ENCODE measurements around the gene BRD1. TPM values are rescaled to one million over a fixed set of nuclear protein-coding genes. Genes with fewer than 3 reads are reported as not detected.
A peak's percentile ranks its signal among the peaks of the same experiment; 100 is the strongest.

The BRD1 gene
- total and polyA plus RNA-seq, 2 donors, result 18.2 to 43.6 TPM

DNA sequence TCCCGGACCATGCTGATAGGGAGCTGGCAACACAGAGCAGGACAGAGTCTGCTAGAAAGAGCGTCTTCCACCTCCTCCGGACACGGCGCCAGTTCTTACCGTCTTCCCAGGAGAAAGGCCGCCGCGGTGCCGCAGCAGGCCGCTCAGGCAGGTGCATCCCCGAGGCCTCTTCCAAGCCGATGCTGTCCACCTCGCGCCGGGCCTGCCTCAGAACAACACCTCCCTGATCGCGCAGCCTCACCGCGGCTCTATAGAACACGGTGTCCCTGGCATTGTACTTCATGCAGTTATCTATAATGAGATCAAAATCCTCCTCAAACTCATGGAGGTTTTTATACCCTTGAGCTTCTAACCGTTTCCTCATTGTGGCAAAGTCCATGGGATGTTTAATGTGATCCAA is 30.0 kb downstream of the BRD1 start:
- WGBS, result 98% methylated on average over 22 of the region's 22 CpGs
- H3K4me3 ChIP-seq (ENCODE audit: low read length in 2 of 2), result no peak overlapping the region
- peaks cover 0 to 4% of the 10 kb centered on the region in 2 donors for H3K9me3 ChIP-seq (ENCODE audit: control insufficient read depth in 2 of 2, insufficient read depth in 1 of 2, low read length in 1 of 2)
- H3K27ac ChIP-seq (ENCODE audit: low read depth in 1 of 2, low read length in 1 of 2), result no peak overlapping the region
- H3K36me3 ChIP-seq (ENCODE audit: control insufficient read depth in 2 of 2, insufficient read depth in 2 of 2, low read length in 1 of 2), result peaks cover 74 to 92% of the 10 kb centered on the region in 2 donors
- no peaks in the 10 kb centered on the region for H3K27me3 ChIP-seq (ENCODE audit: control insufficient read depth in 2 of 2, insufficient read depth in 1 of 2, low read length in 1 of 2)
- peaks cover 4 to 15% of the 10 kb centered on the region in 2 donors for H3K4me1 ChIP-seq (ENCODE audit: control insufficient read depth in 2 of 2, insufficient read depth in 2 of 2, low read length in 2 of 2)
- DNase-seq (ENCODE audit: low read depth in 6 of 9, low spot score in 9 of 9), result no peak

DNA sequence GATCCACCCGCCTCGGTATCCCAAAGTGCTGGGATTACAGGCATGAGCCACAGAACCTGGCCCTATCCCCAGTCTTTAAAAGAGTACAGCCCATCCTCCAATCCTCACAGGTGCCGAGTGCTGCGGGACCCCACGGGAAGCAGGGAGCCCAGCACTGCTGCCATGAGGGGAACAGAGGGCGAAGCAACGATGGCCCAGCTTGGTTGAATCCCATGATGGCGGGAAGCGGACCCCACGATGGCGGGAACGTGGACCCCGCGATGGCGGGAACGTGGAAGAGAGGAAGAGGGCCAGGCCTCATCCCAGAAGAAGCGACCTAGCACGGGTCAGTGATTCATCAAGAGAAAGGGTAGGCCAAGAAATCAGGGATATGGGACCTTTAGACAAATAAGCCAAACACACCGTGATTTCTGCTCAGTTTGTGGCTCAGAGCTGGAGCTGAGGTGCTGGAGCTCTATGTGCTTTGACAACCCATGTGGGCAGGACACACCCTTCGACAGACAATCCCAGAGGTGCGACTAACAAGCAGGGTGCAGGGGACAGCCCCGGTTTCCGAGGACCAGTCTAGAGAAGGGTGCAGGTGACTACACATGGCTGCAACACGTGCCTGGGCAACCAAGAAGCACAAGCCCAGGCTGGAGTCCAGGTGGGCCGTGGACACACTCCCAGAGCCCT is 30.9 kb downstream of the BRD1 start:
- peaks cover 3 to 20% of the 10 kb centered on the region in 2 donors for H3K4me1 ChIP-seq (ENCODE audit: control insufficient read depth in 2 of 2, insufficient read depth in 2 of 2, low read length in 2 of 2)
- no peak overlapping the region for H3K27ac ChIP-seq (ENCODE audit: low read depth in 1 of 2, low read length in 1 of 2)
- WGBS, result 98% methylated on average over 25 of the region's 25 CpGs
- H3K9me3 ChIP-seq (ENCODE audit: control insufficient read depth in 2 of 2, insufficient read depth in 1 of 2, low read length in 1 of 2), result peaks cover 0 to 4% of the 10 kb centered on the region in 2 donors
- no peak overlapping the region for H3K4me3 ChIP-seq (ENCODE audit: low read length in 2 of 2)
- H3K36me3 ChIP-seq (ENCODE audit: control insufficient read depth in 2 of 2, insufficient read depth in 2 of 2, low read length in 1 of 2), result peaks cover 81 to 97% of the 10 kb centered on the region in 2 donors
- H3K27me3 ChIP-seq (ENCODE audit: control insufficient read depth in 2 of 2, insufficient read depth in 1 of 2, low read length in 1 of 2), result no peaks in the 10 kb centered on the region
- DNase-seq (ENCODE audit: low read depth in 6 of 9, low spot score in 9 of 9), result no peak

DNA sequence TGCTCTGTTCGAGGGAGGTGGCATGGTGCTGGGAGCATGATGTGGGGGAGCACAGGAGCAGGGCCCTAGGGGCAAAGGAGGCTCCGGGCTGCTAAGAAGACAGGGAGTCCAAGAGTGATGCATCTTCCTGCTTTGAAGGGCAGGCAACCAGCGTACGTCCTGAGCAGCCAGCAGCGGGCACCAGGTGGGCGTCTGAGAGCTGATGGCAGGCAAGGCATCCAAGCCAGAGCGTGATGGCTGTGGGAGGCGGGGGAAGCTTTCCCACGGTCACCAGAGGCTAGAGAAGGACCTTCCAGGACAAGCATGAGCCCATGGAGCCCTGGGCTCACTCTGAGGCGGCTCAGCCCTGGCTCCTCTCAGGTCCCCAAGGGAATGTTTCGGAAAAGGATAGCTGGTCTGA is 32.2 kb downstream of the BRD1 start:
- H3K4me3 ChIP-seq (ENCODE audit: low read length in 2 of 2), result no peak overlapping the region
- peaks cover 0 to 30% of the 10 kb centered on the region in 2 donors for H3K4me1 ChIP-seq (ENCODE audit: control insufficient read depth in 2 of 2, insufficient read depth in 2 of 2, low read length in 2 of 2)
- peaks cover 84 to 95% of the 10 kb centered on the region in 2 donors for H3K36me3 ChIP-seq (ENCODE audit: control insufficient read depth in 2 of 2, insufficient read depth in 2 of 2, low read length in 1 of 2)
- 97% methylated on average over 11 of the region's 11 CpGs for WGBS
- H3K9me3 ChIP-seq (ENCODE audit: control insufficient read depth in 2 of 2, insufficient read depth in 1 of 2, low read length in 1 of 2), result peaks cover 0 to 4% of the 10 kb centered on the region in 2 donors
- DNase-seq (ENCODE audit: low read depth in 6 of 9, low spot score in 9 of 9), result no peak
- H3K27me3 ChIP-seq (ENCODE audit: control insufficient read depth in 2 of 2, insufficient read depth in 1 of 2, low read length in 1 of 2), result no peaks in the 10 kb centered on the region
- peak overlapping the region in 1 of 2 donors; percentile 10 for H3K27ac ChIP-seq (ENCODE audit: low read depth in 1 of 2, low read length in 1 of 2)

DNA sequence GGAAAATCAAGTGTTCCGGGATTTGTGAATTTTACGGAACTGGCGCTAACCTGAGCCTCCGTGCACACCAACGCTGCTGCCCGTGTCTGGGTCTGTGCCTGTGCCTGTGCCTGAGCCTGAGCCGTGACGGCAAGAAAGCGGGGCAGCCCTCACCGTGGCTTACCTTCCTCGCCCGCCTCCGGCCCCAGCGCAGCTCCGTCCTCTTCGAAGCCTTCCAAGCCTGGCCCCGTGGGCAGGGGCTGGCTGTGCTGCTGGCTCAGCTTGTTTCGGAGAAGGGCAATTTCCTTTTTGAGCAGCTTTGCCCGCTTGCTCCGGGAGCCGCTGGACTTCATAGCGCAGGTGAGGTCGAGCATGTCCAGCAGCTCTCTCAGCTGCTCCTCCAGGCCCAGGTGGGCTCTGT is 33.8 kb downstream of the BRD1 start:
- no peak for DNase-seq (ENCODE audit: low read depth in 6 of 9, low spot score in 9 of 9)
- Histone ChIP-seq H3K4me3 (ENCODE audit: low read length in 2 of 2) (no peak overlapping the region), H3K36me3 (ENCODE audit: control insufficient read depth in 2 of 2, insufficient read depth in 2 of 2, low read length in 1 of 2) (peaks cover 85% of the 10 kb centered on the region in 2 donors), H3K9me3 (ENCODE audit: control insufficient read depth in 2 of 2, insufficient read depth in 1 of 2, low read length in 1 of 2) (peaks cover 0 to 4% of the 10 kb centered on the region in 2 donors), H3K27me3 (ENCODE audit: control insufficient read depth in 2 of 2, insufficient read depth in 1 of 2, low read length in 1 of 2) (no peaks in the 10 kb centered on the region), H3K27ac (ENCODE audit: low read depth in 1 of 2, low read length in 1 of 2) (peak overlapping the region in 1 of 2 donors; percentile 25), H3K4me1 (ENCODE audit: control insufficient read depth in 2 of 2, insufficient read depth in 2 of 2, low read length in 2 of 2) (peaks cover 13 to 47% of the 10 kb centered on the region in 2 donors)
- 97% methylated on average over 23 of the region's 23 CpGs for WGBS

DNA sequence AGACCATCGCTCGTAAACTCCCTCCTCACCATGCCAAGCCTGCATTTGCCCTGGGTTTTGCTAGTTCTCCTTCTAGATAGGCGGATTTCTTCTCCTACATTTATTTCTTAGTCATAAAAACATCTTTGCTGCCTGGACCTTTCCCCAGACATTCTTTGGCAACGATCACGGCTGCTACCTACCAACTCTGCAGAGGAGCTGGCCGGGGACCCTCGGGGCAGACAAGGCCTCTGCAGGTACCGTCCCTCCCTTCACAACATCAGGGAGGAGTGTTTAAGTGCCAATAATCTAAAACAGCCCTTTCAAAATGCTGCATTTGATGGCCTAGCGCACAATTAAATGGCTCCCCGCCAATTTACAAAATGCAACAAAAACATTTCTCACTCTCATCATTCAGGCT is 34.4 kb downstream of the BRD1 start:
- peaks cover 14 to 53% of the 10 kb centered on the region in 2 donors for H3K4me1 ChIP-seq (ENCODE audit: control insufficient read depth in 2 of 2, insufficient read depth in 2 of 2, low read length in 2 of 2)
- peaks cover 79 to 80% of the 10 kb centered on the region in 2 donors for H3K36me3 ChIP-seq (ENCODE audit: control insufficient read depth in 2 of 2, insufficient read depth in 2 of 2, low read length in 1 of 2)
- DNase-seq (ENCODE audit: low read depth in 6 of 9, low spot score in 9 of 9), result no peak
- H3K4me3 ChIP-seq (ENCODE audit: low read length in 2 of 2), result no peak overlapping the region
- WGBS, result 95% methylated on average over 10 of the region's 10 CpGs
- H3K9me3 ChIP-seq (ENCODE audit: control insufficient read depth in 2 of 2, insufficient read depth in 1 of 2, low read length in 1 of 2), result peaks cover 0 to 4% of the 10 kb centered on the region in 2 donors
- no peak overlapping the region for H3K27ac ChIP-seq (ENCODE audit: low read depth in 1 of 2, low read length in 1 of 2)
- no peaks in the 10 kb centered on the region for H3K27me3 ChIP-seq (ENCODE audit: control insufficient read depth in 2 of 2, insufficient read depth in 1 of 2, low read length in 1 of 2)

DNA sequence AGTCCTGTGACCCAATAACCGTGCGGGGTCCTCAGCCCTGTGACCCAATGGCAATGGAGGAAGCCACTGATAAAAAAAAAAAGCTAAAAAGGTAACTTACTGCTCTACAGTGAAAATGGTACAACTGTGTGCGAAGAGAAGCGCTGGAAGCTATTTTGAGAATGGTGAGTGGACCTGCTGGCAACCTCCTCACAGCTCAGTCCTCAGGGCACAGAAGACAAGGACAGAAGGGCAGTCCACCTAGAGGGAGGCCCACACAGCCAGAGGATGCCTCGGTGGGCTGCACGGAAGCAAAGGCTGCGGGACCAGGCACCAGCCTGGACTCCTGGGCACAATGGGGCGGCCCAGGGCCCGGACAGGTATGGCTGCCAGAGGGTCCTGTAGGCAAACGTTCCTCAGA is 35.6 kb downstream of the BRD1 start:
- Histone ChIP-seq H3K27ac (ENCODE audit: low read depth in 1 of 2, low read length in 1 of 2) (no peak overlapping the region), H3K4me1 (ENCODE audit: control insufficient read depth in 2 of 2, insufficient read depth in 2 of 2, low read length in 2 of 2) (peaks cover 14 to 59% of the 10 kb centered on the region in 2 donors), H3K27me3 (ENCODE audit: control insufficient read depth in 2 of 2, insufficient read depth in 1 of 2, low read length in 1 of 2) (no peaks in the 10 kb centered on the region), H3K36me3 (ENCODE audit: control insufficient read depth in 2 of 2, insufficient read depth in 2 of 2, low read length in 1 of 2) (peaks cover 74 to 76% of the 10 kb centered on the region in 2 donors), H3K9me3 (ENCODE audit: control insufficient read depth in 2 of 2, insufficient read depth in 1 of 2, low read length in 1 of 2) (peaks cover 0 to 4% of the 10 kb centered on the region in 2 donors), H3K4me3 (ENCODE audit: low read length in 2 of 2) (no peak overlapping the region)
- WGBS, result 97% methylated on average over 10 of the region's 10 CpGs
- DNase-seq (ENCODE audit: low read depth in 6 of 9, low spot score in 9 of 9), result no peak

DNA sequence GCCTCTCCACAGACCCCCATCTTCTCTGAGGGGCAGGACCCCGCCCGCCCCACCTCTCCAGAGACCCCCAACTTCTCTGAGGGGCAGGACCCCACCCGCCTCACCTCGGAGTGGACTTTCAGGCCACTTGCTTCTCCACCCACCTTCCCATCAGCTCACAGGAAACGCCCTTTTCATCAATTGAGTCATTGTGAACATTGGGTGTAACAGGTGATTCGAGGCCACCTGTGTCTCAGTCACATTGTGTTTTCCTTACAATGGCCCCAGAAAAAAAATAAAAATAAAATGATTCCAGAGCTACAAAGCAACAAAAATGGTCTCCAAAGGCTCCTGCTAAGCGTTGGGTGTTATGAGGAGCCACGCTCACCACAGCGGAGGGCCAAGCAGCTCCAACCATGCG is 36.0 kb downstream of the BRD1 start:
- no peak for DNase-seq (ENCODE audit: low read depth in 6 of 9, low spot score in 9 of 9)
- H3K27ac ChIP-seq (ENCODE audit: low read depth in 1 of 2, low read length in 1 of 2), result peak overlapping the region in 1 of 2 donors; percentile 26
- H3K36me3 ChIP-seq (ENCODE audit: control insufficient read depth in 2 of 2, insufficient read depth in 2 of 2, low read length in 1 of 2), result peaks cover 73 to 76% of the 10 kb centered on the region in 2 donors
- WGBS, result 96% methylated on average over 10 of the region's 10 CpGs
- no peak overlapping the region for H3K4me3 ChIP-seq (ENCODE audit: low read length in 2 of 2)
- peaks cover 0 to 3% of the 10 kb centered on the region in 2 donors for H3K9me3 ChIP-seq (ENCODE audit: control insufficient read depth in 2 of 2, insufficient read depth in 1 of 2, low read length in 1 of 2)
- H3K4me1 ChIP-seq (ENCODE audit: control insufficient read depth in 2 of 2, insufficient read depth in 2 of 2, low read length in 2 of 2), result peaks cover 14 to 59% of the 10 kb centered on the region in 2 donors
- no peaks in the 10 kb centered on the region for H3K27me3 ChIP-seq (ENCODE audit: control insufficient read depth in 2 of 2, insufficient read depth in 1 of 2, low read length in 1 of 2)

DNA sequence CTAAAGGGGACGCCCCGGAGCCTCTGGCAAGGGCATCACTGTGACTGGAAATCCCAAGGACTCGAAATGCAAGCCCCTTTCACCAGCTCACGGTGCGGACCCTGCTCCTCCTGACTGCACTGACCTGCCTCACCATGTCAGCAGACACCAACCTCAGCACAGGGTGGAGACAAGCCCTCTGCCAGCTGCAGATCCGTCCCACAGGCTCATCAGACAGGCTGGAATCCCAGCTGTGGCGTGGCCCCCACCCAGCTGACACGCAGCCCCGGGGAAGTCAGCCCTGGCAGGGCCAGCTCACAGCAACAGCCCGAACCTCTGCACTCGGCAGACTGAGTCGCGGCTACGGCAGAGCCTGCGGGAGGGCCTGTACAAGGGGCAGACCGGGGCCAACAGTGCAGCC is 36.8 kb downstream of the BRD1 start:
- H3K9me3 ChIP-seq (ENCODE audit: control insufficient read depth in 2 of 2, insufficient read depth in 1 of 2, low read length in 1 of 2), result no peaks in the 10 kb centered on the region
- no peak for DNase-seq (ENCODE audit: low read depth in 6 of 9, low spot score in 9 of 9)
- no peak overlapping the region for H3K4me3 ChIP-seq (ENCODE audit: low read length in 2 of 2)
- peaks cover 76% of the 10 kb centered on the region in 2 donors for H3K36me3 ChIP-seq (ENCODE audit: control insufficient read depth in 2 of 2, insufficient read depth in 2 of 2, low read length in 1 of 2)
- WGBS, result 88% methylated on average over 16 of the region's 16 CpGs
- no peak overlapping the region for H3K27ac ChIP-seq (ENCODE audit: low read depth in 1 of 2, low read length in 1 of 2)
- peaks cover 14 to 63% of the 10 kb centered on the region in 2 donors for H3K4me1 ChIP-seq (ENCODE audit: control insufficient read depth in 2 of 2, insufficient read depth in 2 of 2, low read length in 2 of 2)
- H3K27me3 ChIP-seq (ENCODE audit: control insufficient read depth in 2 of 2, insufficient read depth in 1 of 2, low read length in 1 of 2), result no peaks in the 10 kb centered on the region

DNA sequence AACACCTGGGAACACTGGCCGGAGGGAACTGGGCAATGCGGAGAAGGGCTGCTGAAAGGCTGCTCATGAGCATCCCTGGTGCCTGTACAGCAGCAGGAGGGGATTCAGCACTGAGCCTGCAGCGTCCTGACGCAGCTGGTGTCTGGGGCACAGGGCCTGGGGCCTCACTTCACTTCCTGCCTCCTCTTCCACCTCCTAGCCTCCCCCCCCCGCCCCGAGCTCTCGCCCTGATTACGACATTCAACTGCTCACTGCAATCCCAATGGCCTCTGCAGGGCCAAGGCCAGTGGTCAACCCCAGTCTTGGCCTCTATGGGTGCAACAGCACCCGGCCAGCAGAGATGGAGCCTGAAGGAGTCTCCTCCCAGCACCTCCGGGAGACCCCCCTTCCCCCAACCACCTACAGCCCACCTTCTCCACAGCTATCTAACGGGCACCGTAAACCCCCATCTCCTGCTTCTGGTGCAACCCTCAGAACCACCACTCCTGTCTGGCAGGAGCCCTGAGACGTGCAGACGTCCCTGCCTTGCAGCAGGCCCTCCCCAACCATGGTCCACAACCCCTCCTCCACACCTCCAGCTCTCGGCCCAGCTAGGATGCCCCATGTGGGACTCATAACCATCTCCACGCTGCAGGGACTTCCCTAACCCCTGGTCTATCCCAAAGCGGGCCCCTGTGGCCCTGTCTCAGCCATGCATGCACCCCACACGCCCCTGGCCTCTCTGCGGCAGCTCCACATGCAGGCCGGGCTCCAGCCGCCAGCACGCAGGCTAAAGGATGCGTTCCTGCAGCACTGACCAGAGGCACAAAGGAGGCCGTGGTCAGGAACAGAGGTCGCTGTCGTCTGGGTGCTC is 38.2 kb downstream of the BRD1 start:
- H3K4me1 ChIP-seq (ENCODE audit: control insufficient read depth in 2 of 2, insufficient read depth in 2 of 2, low read length in 2 of 2), result peaks cover 14 to 56% of the 10 kb centered on the region in 2 donors
- WGBS, result 52% methylated on average over 26 of the region's 26 CpGs
- H3K4me3 ChIP-seq (ENCODE audit: low read length in 2 of 2), result peak overlapping the region in 1 of 2 donors; percentile 4

More for the DNA sequence above, 38.2 kb downstream of the BRD1 start:
- Histone ChIP-seq H3K27me3 (ENCODE audit: control insufficient read depth in 2 of 2, insufficient read depth in 1 of 2, low read length in 1 of 2) (no peaks in the 10 kb centered on the region), H3K9me3 (ENCODE audit: control insufficient read depth in 2 of 2, insufficient read depth in 1 of 2, low read length in 1 of 2) (no peaks in the 10 kb centered on the region), H3K27ac (ENCODE audit: low read depth in 1 of 2, low read length in 1 of 2) (peak overlapping the region; percentile 44 to 86), H3K36me3 (ENCODE audit: control insufficient read depth in 2 of 2, insufficient read depth in 2 of 2, low read length in 1 of 2) (peaks cover 74 to 79% of the 10 kb centered on the region in 2 donors)
- peak; percentile 44 to 85 (median 54) for DNase-seq (ENCODE audit: low read depth in 6 of 9, low spot score in 9 of 9)

Measured in thymus (tissue), 11 donors.